Endothelial cell of umbilical vein (primary cell): ENCODE results near the gene NOP9. TPM values are rescaled to one million over a fixed set of nuclear protein-coding genes. Genes with fewer than 3 reads are reported as not detected.

Experiments used
- BruUV-seq: library from RNA; stranded (reverse); fragments of 400-500 nt; replicated peaks from 2 replicates; lab custom pipeline; 2021; lab: Mats Ljungman, UMichigan
- CTCF ChIA-PET: fragments of 300-600, 350-600 bp; sonication (Branson Sonifier 250); formaldehyde crosslinking; loops from one replicate; lab custom pipeline; 2021; ENCODE audit warnings: antibody characterized with exemption, inconsistent platforms; lab: Charles Lee
- POLR2A ChIA-PET: fragments of 300-600, 350-600 bp; sonication (Branson Sonifier 250); formaldehyde crosslinking; loops from one replicate; lab custom pipeline; 2021; ENCODE audit warnings: antibody characterized with exemption, inconsistent platforms; lab: Charles Lee
- DNase-seq: peaks from one replicate; pipeline ENCODE4 v3.0.0-alpha.2; 2011; ENCODE audit warnings: low read depth, low spot score
- FAIRE-seq: peaks from 2 replicates; lab custom pipeline; 2011; peaks lifted over from hg19 to GRCh38; lab: Jason Lieb, UNC
- H2AFZ ChIP-seq: 2 replicates; pipeline ENCODE4 v1.6.0; 2012; ENCODE audit warnings: low read depth, low read length, control low read depth, inconsistent platforms
- H3K27ac ChIP-seq: 2 replicates; pipeline ENCODE4 v1.5.1; 2011; ENCODE audit warnings: low read depth, mild to moderate bottlenecking, control low read depth, low read length, moderate library complexity; ENCODE audit not compliant: insufficient read depth
- H3K27me3 ChIP-seq, 2 experiments: 2 replicates each; pipeline versions ENCODE4 v1.6.0 to v1.6.1; 2011; ENCODE audit warnings: low read length in 2 of 2, mixed read lengths in 1 of 2; ENCODE audit not compliant: control insufficient read depth in 2 of 2, insufficient read depth in 2 of 2
- H3K36me3 ChIP-seq, 2 experiments: 2 replicates in 1 of 2; 3 replicates in 1 of 2; pipeline ENCODE4 v1.5.1; 2011; ENCODE audit warnings: low read length in 2 of 2, mild to moderate bottlenecking in 1 of 2, moderate library complexity in 1 of 2; ENCODE audit not compliant: control insufficient read depth in 2 of 2, insufficient read depth in 2 of 2; ENCODE audit errors: extremely low read depth in 1 of 2
- H3K4me1 ChIP-seq: 3 replicates; pipeline ENCODE4 v1.5.1; 2011; ENCODE audit warnings: mild to moderate bottlenecking, low read length; ENCODE audit not compliant: control insufficient read depth, insufficient read depth; ENCODE audit errors: extremely low read depth
- H3K4me2 ChIP-seq: 2 replicates; pipeline ENCODE4 v1.6.1; 2011; ENCODE audit warnings: low read length, control low read depth, mixed read lengths; ENCODE audit not compliant: insufficient read depth
- H3K4me3 ChIP-seq, 3 experiments: fragments of 200-600 bp in 1 of 3; sonication (generic), shearing (Covaris generic) in 1 of 3; replicated peaks in 1 of 3; 2 replicates each; pipeline ENCODE4 v1.5.1; 2011 to 2016; ENCODE audit warnings: control low read depth in 3 of 3, low read length in 3 of 3, mild to moderate bottlenecking in 2 of 3, inconsistent platforms in 1 of 3, low read depth in 1 of 3, moderate library complexity in 1 of 3; ENCODE audit not compliant: insufficient read depth in 1 of 3
- H3K79me2 ChIP-seq: 2 replicates; pipeline ENCODE4 v1.6.0; 2012; ENCODE audit warnings: low read length, inconsistent platforms; ENCODE audit not compliant: control insufficient read depth, insufficient read depth
- H3K9ac ChIP-seq: replicated peaks from 2 replicates; pipeline ENCODE3; 2011; ENCODE audit warnings: low read length, control low read depth; ENCODE audit not compliant: insufficient read depth; ENCODE audit errors: extremely low read depth
- H3K9me1 ChIP-seq: replicated peaks from 3 replicates; pipeline ENCODE4 v1.6.0; 2011; ENCODE audit warnings: mild to moderate bottlenecking, low read length; ENCODE audit not compliant: control insufficient read depth, insufficient read depth; ENCODE audit errors: extremely low read depth
- H3K9me3 ChIP-seq: replicated peaks from 2 replicates; pipeline ENCODE4 v1.5.1; 2012; ENCODE audit warnings: low read length, inconsistent platforms; ENCODE audit not compliant: control insufficient read depth, insufficient read depth
- H4K20me1 ChIP-seq: replicated peaks from 2 replicates; pipeline ENCODE3; 2011; ENCODE audit warnings: mild to moderate bottlenecking, low read length; ENCODE audit not compliant: control insufficient read depth, insufficient read depth; ENCODE audit errors: extremely low read depth
- CTCF ChIP-seq, 2 donors: IDR thresholded peaks; 1 replicate in 1 of 2; 2 replicates in 1 of 2; pipeline ENCODE4 v1.5.1; 2011; ENCODE audit warnings: low read length in 2 of 2, mild to moderate bottlenecking in 2 of 2, moderate library complexity in 2 of 2, control low read depth in 1 of 2, inconsistent platforms in 1 of 2, low read depth in 1 of 2; ENCODE audit not compliant: insufficient read depth in 1 of 2; ENCODE audit errors: extremely low read depth in 1 of 2
- EZH2 ChIP-seq: IDR thresholded peaks from 2 replicates; pipeline ENCODE4 v1.6.1; 2012; ENCODE audit warnings: borderline replicate concordance, low read depth, mild to moderate bottlenecking, moderate library complexity, low read length, inconsistent platforms; ENCODE audit not compliant: severe bottlenecking
- FOS ChIP-seq: IDR thresholded peaks from 2 replicates; pipeline ENCODE4 v1.6.1; 2011; ENCODE audit warnings: mild to moderate bottlenecking, low read length, moderate library complexity, borderline replicate concordance; ENCODE audit not compliant: insufficient read depth
- GATA2 ChIP-seq: IDR thresholded peaks from 2 replicates; pipeline ENCODE4 v1.7.0; 2011; ENCODE audit warnings: low read depth, mild to moderate bottlenecking, moderate library complexity, mixed read lengths, low read length; ENCODE audit not compliant: insufficient read length, insufficient read depth
- JUN ChIP-seq: IDR thresholded peaks from 2 replicates; pipeline ENCODE4 v1.6.1; 2011; ENCODE audit warnings: borderline replicate concordance, low read depth; ENCODE audit not compliant: insufficient read length, insufficient read depth
- MAX ChIP-seq: IDR thresholded peaks from 2 replicates; pipeline ENCODE4 v1.6.1; 2011; ENCODE audit not compliant: insufficient read depth, insufficient read length
- MYC ChIP-seq: IDR thresholded peaks from one replicate; pipeline ENCODE4 v1.6.1; 2011; ENCODE audit warnings: mild to moderate bottlenecking, low read depth, low read length
- POLR2A ChIP-seq: IDR thresholded peaks from 2 replicates; pipeline ENCODE4 v1.6.1; 2012; ENCODE audit warnings: low read depth, mild to moderate bottlenecking, control low read depth, low read length
- POLR2AphosphoS5 ChIP-seq: IDR thresholded peaks from 2 replicates; pipeline ENCODE4 v1.6.1; 2012; ENCODE audit warnings: low read depth, mild to moderate bottlenecking, control low read depth, low read length, moderate library complexity; ENCODE audit not compliant: insufficient read depth
- dilution Hi-C: fragments of 300-500 bp; cut with MboI; formaldehyde crosslinking; loops from one replicate; pipeline ENCODE4 v1.15.0; 2019; ENCODE audit warnings: low sequenced_read_pairs; ENCODE audit not compliant: extremely low pct_ligation_motif_present
- intact Hi-C: fragments of 100-400 bp; cut with micrococcal nuclease; formaldehyde crosslinking; loops from one replicate; pipeline ENCODE4 v1.10.0; 2022
- polyA plus RNA-seq, 4 experiments: library from polyadenylated mRNA; depleted of rRNA in 3 of 4; stranded (reverse) in 3 of 4; unstranded in 1 of 4; fragments of >200 nt; gene quantifications; 2 replicates each; pipeline versions ENCODE4 v1.2.1 to v1.2.3, GENCODE V29; 2011 to 2012; ENCODE audit warnings: missing spikeins in 1 of 4
- total RNA-seq: library from RNA; stranded (reverse); gene quantifications from 2 replicates; pipeline ENCODE4 v1.2.3, GENCODE V29; 2021

Gene NOP9
- total and polyA plus RNA-seq, 2 donors (not counting 3 experiments of a cell fraction or from before 2014, with no cell fraction given), result 16.2 to 31.0 TPM

DNA sequence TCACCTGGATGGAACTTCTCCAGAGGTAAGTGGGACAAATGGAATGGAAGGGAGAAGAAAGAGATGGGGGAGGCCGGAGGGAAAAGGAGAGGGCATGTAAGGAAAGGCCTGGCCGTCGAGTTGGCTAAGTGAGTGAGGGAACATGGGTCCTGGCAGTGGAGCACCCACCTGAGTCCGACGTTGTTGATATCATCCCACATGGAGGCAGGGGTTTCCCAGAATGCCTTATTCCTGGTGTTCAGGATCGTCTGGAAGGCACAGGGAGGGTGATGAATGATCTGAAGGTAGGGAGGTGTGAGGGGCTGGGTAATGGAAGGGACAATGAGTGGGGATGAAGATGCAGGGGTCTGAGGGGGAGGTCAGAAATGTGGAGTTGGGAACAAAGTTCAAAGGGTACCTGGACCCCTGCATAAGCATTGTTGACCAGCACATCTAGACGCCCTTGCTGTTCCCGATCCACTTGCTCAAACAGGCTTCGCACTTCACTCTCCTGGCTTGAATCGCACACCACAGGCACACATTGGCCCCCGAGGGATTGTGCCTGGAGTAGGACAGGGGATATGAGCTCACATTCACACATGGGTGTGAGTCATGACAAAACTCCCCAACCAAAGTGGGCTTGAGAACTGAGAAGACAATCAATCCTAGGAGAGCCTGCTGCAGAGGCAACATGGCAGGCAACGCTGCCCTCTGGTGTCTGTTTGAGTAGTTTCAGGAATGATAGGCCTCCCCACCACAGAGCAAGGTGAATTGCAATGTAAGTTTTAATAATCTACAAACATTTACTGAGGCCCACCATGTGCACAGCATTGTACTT is 3.1 kb upstream of the NOP9 start:
- no peaks in the 10 kb centered on the region for H3K27me3 ChIP-seq
- TF ChIP-seq EZH2 (no peak), JUN (peak; percentile 84), MYC (no peak), FOS (peak; percentile 88), CTCF (IDR thresholded peaks at IDR 0.05; ENCODE audit: extremely low read depth in 1 of 2, insufficient read depth in 1 of 2, low read depth in 1 of 2, low read length in 2 of 2) (peak; percentile 74 to 79), GATA2 (no peak), POLR2A (peak; percentile 45), MAX (peak; percentile 42), POLR2AphosphoS5 (peak; percentile 50)
- peaks cover 22% of the 10 kb centered on the region for H3K4me1 ChIP-seq
- H3K9me3 ChIP-seq, result no peaks in the 10 kb centered on the region
- FAIRE-seq, result peak; percentile 99
- ChIA-PET CTCF (interaction anchor here (0.5 to 5.5 kb wide), 40 partner anchors 11 to 241 kb away, joined by 3 to 199 read pairs (median 6); partner anchors contain the start of genes CHMP4A, CIDEB, DCAF11 and EMC9), POLR2A (interaction anchor here (1.0 to 1.5 kb wide), 2 partner anchors 54 to 81 kb away, joined by 3 to 7 read pairs; partner anchors contain the start of genes MDP1 and TINF2)
- DNase-seq, result peak; percentile 89
- peak overlapping the region; percentile 14 for H3K9ac ChIP-seq
- H3K79me2 ChIP-seq, result peaks cover 11% of the 10 kb centered on the region
- no peaks in the 10 kb centered on the region for H4K20me1 ChIP-seq
- no peaks in the 10 kb centered on the region for H3K9me1 ChIP-seq
- H3K36me3 ChIP-seq, result peaks cover 5 to 12% of the 10 kb centered on the region in 2 experiments
- peak overlapping the region; percentile 8 for H2AFZ ChIP-seq
- intact Hi-C loops (loop anchor here (1.0 to 5.0 kb wide), 6 partner anchors 53 to 238 kb away; partner anchors contain the start of genes IPO4, IRF9, MDP1 and PSME2), dilution Hi-C loops (no loop called here)
- TSS peak; percentile 20 for BruUV-seq
- H3K4me3 ChIP-seq, result no peak overlapping the region
- peak overlapping the region; percentile 71 for H3K27ac ChIP-seq
- no peak overlapping the region for H3K4me2 ChIP-seq
